CD4-positive, alpha-beta T cell treated with Interleukin-4 for 1 hour (primary cell): Measurements from ENCODE around the gene CYP26B1.

Source experiments
- DNase-seq, 2 donors: peaks; one replicate each; pipeline ENCODE4 v3.0.0-alpha.2; 2020 to 2022

Gene CYP26B1

GRCh38 chr2:72128059-72128842 lies 19.4 kb downstream of the CYP26B1 start:
- no peak for DNase-seq

DNA sequence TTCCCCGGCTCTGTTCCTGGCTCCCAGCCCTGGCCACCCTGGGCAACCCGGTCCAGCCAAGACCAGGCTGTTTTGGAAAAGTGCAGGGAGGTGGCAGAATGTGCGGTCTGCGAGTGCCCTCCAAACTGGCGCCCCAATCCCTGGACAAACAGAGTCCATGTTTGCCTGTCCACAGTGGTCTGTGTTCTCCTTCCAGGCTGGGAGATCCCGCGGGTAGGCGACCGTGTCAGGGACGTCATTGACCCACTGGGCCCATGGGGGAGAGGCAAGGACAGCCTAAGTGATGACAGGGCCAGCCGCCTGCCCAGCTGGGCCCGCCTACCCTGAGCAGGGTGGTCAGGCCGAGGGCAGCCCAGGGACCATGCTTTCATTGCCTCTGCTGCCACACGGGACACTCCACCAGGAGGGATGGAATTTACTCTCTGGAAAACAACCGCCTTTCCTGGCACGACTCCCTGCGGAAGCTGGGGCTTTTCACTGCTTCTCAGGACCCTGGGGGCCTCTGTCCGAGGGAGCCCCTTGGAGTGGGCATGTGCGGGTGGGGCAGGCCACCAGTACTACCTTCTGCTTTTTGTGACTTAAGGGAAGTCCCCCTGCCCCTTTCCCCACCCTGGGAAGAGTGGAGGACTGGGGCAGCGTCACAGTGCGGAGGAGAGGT lies 20.1 kb downstream of the CYP26B1 start:
- no peak for DNase-seq

GRCh38 chr2:72126186-72127100 lies 21.2 kb downstream of the CYP26B1 start:
- no peak for DNase-seq

- DNase-seq: no peak
These were observed 23.3 kb downstream of the CYP26B1 start for GRCh38 chr2:72124376-72124775.

DNA sequence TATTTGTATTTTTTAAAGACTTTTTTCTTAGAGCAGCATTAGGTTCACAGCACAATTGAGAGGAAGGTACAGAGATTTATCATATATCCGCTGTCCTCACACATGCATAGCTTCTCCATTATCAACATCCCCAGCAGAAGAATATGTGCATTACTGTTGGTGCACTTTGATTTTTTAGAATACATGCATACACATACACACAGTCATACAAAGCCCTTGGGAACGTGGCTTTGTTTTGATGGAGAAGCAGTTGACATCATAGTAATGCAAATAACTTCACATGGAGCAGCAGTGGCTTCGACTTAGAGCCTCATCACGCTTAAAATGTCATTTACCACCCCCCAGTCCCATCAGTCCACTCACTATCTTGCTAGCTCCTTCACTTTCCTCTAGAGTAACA lies 26.5 kb downstream of the CYP26B1 start:
- no peak for DNase-seq

GRCh38 chr2:72118951-72119350 lies 28.7 kb downstream of the CYP26B1 start:
- no peak for DNase-seq

DNA sequence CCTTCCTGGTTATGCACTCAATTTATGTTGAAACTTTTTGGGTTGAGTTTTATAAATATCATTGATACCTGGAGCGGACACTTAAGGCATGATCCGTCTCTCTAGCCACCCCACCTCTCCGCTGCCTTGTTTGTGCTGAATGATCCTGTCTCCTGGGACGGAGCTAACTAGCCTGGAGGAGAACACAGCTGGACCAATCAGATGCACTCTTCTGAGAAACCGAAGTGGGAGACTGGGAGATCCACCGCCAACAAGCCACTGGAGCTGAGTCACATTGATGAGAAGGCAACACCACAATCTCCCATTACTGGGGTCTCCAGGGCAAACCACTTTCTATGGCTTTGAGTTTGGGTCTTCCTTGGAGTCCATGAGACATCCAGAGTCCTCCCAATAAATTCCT lies 29.3 kb downstream of the CYP26B1 start:
- no peak for DNase-seq

GRCh38 chr2:72117718-72118117 lies 29.9 kb downstream of the CYP26B1 start:
- no peak for DNase-seq

GRCh38 chr2:72117029-72117428 lies 30.6 kb downstream of the CYP26B1 start:
- DNase-seq: no peak

- DNase-seq: no peak
These were observed 31.6 kb downstream of the CYP26B1 start for GRCh38 chr2:72116081-72116533.

DNA sequence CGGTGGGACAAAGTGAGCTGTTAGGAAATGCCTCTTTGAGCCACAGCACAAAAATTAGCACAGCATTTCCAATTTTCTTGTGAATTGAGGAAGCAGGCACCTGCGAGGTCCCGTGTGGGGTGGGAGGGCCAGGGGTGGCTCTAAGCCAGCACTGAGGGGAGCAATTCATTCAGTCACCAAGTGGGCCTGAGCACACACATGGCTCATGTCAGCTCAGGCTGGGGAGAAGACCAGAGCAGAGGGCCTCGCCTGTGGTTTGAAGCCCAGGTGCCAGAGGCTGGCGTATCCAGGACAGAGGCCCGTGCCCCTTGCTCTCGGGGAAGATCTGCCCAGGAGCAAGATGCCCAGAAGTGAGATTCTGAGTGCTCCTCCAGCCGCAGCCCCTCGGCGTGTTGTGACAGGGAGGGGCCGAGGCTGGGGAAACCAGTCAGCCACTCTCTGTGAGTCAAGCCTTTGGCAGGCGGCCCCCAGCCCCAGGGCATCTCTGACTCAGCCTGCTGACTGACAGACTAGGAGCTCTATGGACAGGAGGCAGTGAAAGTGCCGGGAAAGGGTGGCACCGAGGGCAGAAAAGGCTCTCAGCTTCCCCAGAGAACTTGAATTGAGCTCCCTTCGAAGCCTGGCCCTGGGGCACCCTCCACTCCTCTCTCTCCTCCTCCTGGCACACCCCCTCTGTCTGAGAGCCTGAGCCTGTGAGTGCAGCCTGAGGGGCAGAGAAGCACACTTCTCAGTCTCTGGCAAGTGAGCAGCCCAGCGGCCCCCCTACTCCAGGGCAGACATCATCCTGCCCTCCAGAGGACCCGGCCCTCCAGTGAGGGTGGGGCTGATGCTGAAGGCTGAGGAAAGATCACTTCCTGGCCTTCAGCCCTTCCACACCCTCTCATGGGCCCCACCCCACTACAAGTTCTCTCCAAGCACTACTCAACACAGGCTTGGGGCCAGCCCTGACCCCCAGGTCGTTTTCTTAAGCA lies 32.3 kb downstream of the CYP26B1 start:
- DNase-seq: no peak

- no peak for DNase-seq
These were observed 33.0 kb downstream of the CYP26B1 start for GRCh38 chr2:72114693-72115051.

GRCh38 chr2:72113847-72114692 lies 33.6 kb downstream of the CYP26B1 start:
- no peak for DNase-seq

DNA sequence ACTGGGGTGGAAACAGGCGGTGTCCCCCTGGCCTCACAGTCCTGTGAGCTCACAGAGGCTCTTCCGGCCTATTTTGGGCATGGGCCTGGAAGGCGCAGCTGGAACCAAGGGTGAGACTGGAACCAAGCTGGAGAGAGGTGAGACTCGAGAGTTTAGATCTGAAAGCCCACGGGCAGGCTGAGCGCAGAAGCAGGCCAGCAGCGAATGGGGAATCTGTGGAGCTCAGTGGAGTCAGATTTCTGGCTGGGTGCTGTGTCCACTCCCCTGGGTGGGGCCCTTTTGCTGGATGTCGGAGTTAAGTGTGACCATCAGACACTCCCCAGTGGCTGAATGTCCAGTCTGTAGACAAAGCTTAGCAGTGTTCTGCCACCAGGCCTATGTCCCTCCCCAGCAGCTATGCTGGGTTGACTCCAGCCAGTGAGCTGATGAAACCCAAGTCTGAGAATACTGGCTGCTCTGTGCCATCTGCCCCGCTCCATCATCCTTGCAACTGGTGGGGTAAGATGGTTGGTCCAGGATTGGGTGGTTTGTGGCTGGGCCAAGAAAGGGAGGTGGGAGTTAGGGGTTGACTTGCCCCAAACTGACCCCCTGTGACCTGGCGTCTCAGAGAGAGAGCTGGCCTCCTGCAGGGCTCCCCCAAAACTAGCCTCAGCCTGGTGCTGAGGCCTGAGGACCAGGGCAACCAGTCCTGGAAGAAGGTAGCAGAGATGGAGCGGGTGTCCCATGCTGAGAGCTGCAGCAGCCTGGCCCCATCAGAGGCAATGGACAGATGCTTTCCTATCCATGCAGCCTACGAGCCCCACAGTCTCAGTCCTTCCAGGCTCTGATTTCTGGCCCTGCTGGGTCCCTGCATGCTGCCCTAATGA lies 34.4 kb downstream of the CYP26B1 start:
- no peak for DNase-seq

- no peak for DNase-seq
These were observed 35.3 kb downstream of the CYP26B1 start for GRCh38 chr2:72112401-72112800.

DNA sequence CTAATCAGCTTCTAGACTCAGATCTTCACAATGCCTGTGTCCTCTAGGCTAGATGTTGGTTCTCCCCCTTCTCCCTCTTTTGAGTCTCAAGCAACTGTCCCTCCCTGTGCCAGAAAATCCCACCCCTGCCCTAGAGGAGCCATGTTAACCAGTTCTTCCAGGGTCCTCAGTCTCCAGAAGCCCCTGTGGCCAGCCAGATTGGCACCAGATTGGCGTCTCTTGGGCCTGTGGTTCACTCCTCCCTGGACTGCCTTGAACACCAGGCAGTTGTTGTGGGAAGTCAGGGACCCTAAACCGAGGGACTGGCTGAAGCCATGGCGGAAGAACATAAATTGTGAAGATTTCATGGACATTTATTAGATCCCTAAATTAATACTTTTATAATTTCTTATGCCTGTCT lies 36.6 kb downstream of the CYP26B1 start:
- no peak for DNase-seq

DNA sequence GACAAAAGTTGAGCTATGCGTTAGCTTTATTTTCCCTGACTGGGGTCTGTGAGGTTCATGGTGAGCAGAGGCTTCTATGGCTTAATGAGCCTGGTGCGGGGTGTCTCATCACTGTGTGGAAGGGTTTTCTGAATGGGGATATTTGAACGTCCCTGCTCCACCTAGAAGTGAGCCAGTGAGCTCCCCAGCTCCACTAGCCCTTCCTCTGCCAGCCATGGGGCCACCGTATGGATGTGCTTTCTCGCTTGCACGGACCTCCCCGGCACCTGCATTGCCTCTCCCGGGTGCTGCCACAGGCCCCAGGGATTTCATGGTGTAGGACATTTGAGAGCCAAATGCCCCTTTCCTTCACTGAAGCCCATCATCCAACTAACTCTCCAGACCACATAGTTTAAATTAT lies 37.8 kb downstream of the CYP26B1 start:
- DNase-seq: no peak

DNA sequence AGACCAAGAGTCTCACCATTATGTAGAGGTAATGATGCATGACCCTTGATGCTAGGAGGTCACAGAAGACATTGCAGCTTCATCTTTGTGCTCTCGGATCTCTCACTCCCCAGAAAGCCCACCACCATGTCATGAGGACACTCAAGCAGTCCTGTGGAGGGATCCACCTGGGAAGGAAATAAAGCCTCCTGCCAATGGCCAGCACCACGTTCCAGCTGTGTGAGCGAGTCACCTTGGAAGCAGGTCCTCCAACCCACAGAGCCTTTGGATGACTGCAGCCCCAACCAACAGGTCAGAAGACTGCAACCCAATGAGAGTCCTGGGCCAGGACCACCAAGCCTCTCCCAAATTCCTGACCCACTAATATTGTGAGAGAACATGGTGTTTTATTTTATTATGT lies 38.4 kb downstream of the CYP26B1 start:
- DNase-seq: no peak

DNA sequence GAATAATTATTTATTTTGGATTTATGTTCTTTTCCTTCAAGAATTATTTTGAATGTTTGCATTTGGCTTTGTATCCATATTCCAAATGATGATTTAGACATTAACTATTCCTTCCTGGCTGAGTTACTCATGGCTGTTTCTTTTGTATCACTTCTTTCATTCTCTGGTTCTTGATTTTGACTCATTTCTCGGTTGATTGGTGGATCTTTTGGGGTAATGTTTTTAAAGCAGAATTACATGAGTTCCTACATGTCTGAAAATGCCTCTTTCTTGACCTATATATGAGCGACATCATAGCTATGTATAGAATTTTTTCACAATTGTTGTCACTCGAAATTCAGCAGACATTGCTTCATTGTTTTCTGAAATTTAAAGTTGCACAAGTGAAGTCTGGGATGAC lies 39.5 kb downstream of the CYP26B1 start:
- no peak for DNase-seq

GRCh38 chr2:72106978-72107377 lies 40.7 kb downstream of the CYP26B1 start:
- no peak for DNase-seq
